CD8-positive, alpha-beta memory T cell (primary cell): ENCODE measurements around the gene NIP7. TPM values are rescaled to one million over a fixed set of nuclear protein-coding genes. Genes with fewer than 3 reads are reported as not detected.
"Not testable (repeated sequence)": the region's sequence is repeated elsewhere in the genome, so short reads cannot be mapped to it uniquely, and the experiment has no call there.

Source experiments
- CTCF ChIA-PET: fragments of 350-600 bp; sonication (Branson Sonifier 250); formaldehyde crosslinking; loops from one replicate; lab custom pipeline; 2021; ENCODE audit warnings: antibody characterized with exemption; lab: Charles Lee
- POLR2A ChIA-PET: fragments of 350-600 bp; sonication (Branson Sonifier 250); formaldehyde crosslinking; loops from one replicate; lab custom pipeline; 2021; ENCODE audit warnings: antibody characterized with exemption; lab: Charles Lee
- DNase-seq, 5 donors: peaks; one replicate each; pipeline versions ENCODE4 v3.0.0 to v3.0.0-alpha.2; 2020 to 2022; ENCODE audit warnings: mixed read lengths in 1 of 5
- H3K27ac ChIP-seq: one replicate; pipeline ENCODE4 v1.7.0; 2013; ENCODE audit warnings: low read depth, mild to moderate bottlenecking, low read length, moderate library complexity
- H3K27me3 ChIP-seq: 2 replicates; pipeline ENCODE4 v1.7.0; 2013; ENCODE audit warnings: low read length, mild to moderate bottlenecking; ENCODE audit not compliant: insufficient read depth, poor library complexity, severe bottlenecking
- H3K36me3 ChIP-seq: 2 replicates; pipeline ENCODE4 v1.7.0; 2013; ENCODE audit warnings: mild to moderate bottlenecking, low read length, moderate library complexity; ENCODE audit not compliant: insufficient read depth
- H3K4me1 ChIP-seq: 2 replicates; pipeline ENCODE4 v1.7.0; 2013; ENCODE audit warnings: mild to moderate bottlenecking, low read length, moderate library complexity; ENCODE audit not compliant: insufficient read depth
- H3K4me3 ChIP-seq: 2 replicates; pipeline ENCODE4 v1.7.0; 2013; ENCODE audit warnings: mild to moderate bottlenecking, low read length
- H3K9me3 ChIP-seq: 2 replicates; pipeline ENCODE4 v1.7.0; 2013; ENCODE audit warnings: mild to moderate bottlenecking, low read length
- H3K27ac Mint-ChIP-seq, 8 donors: one replicate each; pipeline ENCODE4 v1.8.0; 2020 to 2021; ENCODE audit warnings: mixed read lengths in 8 of 8, mild to moderate bottlenecking in 6 of 8, inconsistent platforms in 3 of 8, moderate library complexity in 3 of 8
- H3K27me3 Mint-ChIP-seq, 2 donors: one replicate each; pipeline ENCODE4 v1.8.0; 2020 to 2021; ENCODE audit warnings: mixed read lengths in 2 of 2, mild to moderate bottlenecking in 1 of 2, moderate library complexity in 1 of 2
- H3K36me3 Mint-ChIP-seq, 3 donors: one replicate each; pipeline ENCODE4 v1.8.0; 2020 to 2021; ENCODE audit warnings: mixed read lengths in 3 of 3, inconsistent platforms in 1 of 3, mild to moderate bottlenecking in 1 of 3
- H3K4me1 Mint-ChIP-seq, 3 donors: one replicate each; pipeline ENCODE4 v1.8.0; 2020 to 2021; ENCODE audit warnings: mixed read lengths in 3 of 3, inconsistent platforms in 1 of 3, mild to moderate bottlenecking in 1 of 3
- H3K4me3 Mint-ChIP-seq, 7 donors: one replicate each; pipeline ENCODE4 v1.8.0; 2020 to 2021; ENCODE audit warnings: mixed read lengths in 7 of 7, mild to moderate bottlenecking in 6 of 7, moderate library complexity in 4 of 7, inconsistent platforms in 2 of 7
- H3K9me3 Mint-ChIP-seq, 5 donors: one replicate each; pipeline ENCODE4 v1.8.0; 2020 to 2022; ENCODE audit warnings: mixed read lengths in 5 of 5, mild to moderate bottlenecking in 3 of 5, moderate library complexity in 2 of 5, inconsistent platforms in 1 of 5
- polyA plus RNA-seq: library from polyadenylated mRNA; unstranded; fragments of 300-500 nt; fragmentation: Illumina TruSeq; gene quantifications from one replicate; pipeline ENCODE4 v1.2.3, GENCODE V29; 2021
- total RNA-seq, 2 experiments: library from RNA; stranded (reverse); gene quantifications; one replicate each; pipeline ENCODE4 v1.2.3, GENCODE V29; 2021

The NIP7 gene
- total RNA-seq = 10 to 100 TPM; 73.8 to 80.1 TPM
- polyA plus RNA-seq = 23.7 TPM

GRCh38 chr16:69339289-69340094 lies at the start of gene NIP7, which contains the start of gene COG8:
TSS of gene NIP7 (plus strand) at chr16:69339772. CDS start at chr16:69339830, 58 bp downstream.
TSS of gene COG8 (minus strand) at chr16:69339564. CDS start at chr16:69339552, 12 bp downstream.
- no peaks in the 10 kb centered on the region for H3K27me3 ChIP-seq
- ChIA-PET POLR2A (interaction anchor here (0.5 to 2.8 kb wide), 8 partner anchors 10 to 395 kb away, joined by 3 to 20 read pairs (median 3); partner anchors contain the start of gene PDF), CTCF (interaction anchor here (0.9 to 3.2 kb wide), 9 partner anchors 10 to 46 kb away, joined by 3 to 32 read pairs (median 3); partner anchors contain the start of genes PDF and TERF2)
- no peaks in the 10 kb centered on the region for H3K9me3 Mint-ChIP-seq
- H3K36me3 Mint-ChIP-seq = peaks cover 0 to 66% (median 8%) of the 10 kb centered on the region in 3 donors
- peak within 1 kb of the TSS; percentile 98 to 100 (median 99) for H3K4me3 Mint-ChIP-seq
- peak; percentile 84 to 92 (median 89) for DNase-seq
- peak within 1 kb of the TSS; percentile 88 to 100 (median 98) for H3K27ac Mint-ChIP-seq
- peak within 1 kb of the TSS; percentile 70 for H3K27ac ChIP-seq
- peaks cover 22% of the 10 kb centered on the region for H3K36me3 ChIP-seq
- H3K4me3 ChIP-seq = peak within 1 kb of the TSS; percentile 86
- H3K4me1 Mint-ChIP-seq = peaks cover 43 to 63% (median 60%) of the 10 kb centered on the region in 3 donors
- H3K9me3 ChIP-seq = no peaks in the 10 kb centered on the region
- no peaks in the 10 kb centered on the region for H3K27me3 Mint-ChIP-seq
- peaks cover 32% of the 10 kb centered on the region for H3K4me1 ChIP-seq

- H3K27ac ChIP-seq, H3K4me1 ChIP-seq, H3K4me1 Mint-ChIP-seq, H3K4me3 Mint-ChIP-seq, H3K27ac Mint-ChIP-seq, H3K36me3 ChIP-seq, CTCF ChIA-PET, H3K4me3 ChIP-seq, DNase-seq, H3K9me3 ChIP-seq, H3K27me3 Mint-ChIP-seq, H3K9me3 Mint-ChIP-seq, H3K27me3 ChIP-seq: not testable (repeated sequence)
- H3K36me3 Mint-ChIP-seq = peaks cover 0 to 22% (median 1%) of the 10 kb centered on the region in 3 donors
- POLR2A ChIA-PET = interaction anchor here (0.7 kb wide), 1 partner anchor 418 kb away, joined by 3 read pairs; no protein-coding TSS in a partner anchor
Observed at GRCh38 chr16:69291657-69292056, 47.9 kb upstream of the NIP7 start.

- Histone ChIP-seq H3K4me3 (no peak overlapping the region), H3K4me1 (no peaks in the 10 kb centered on the region), H3K27me3 (no peaks in the 10 kb centered on the region), H3K36me3 (no peaks in the 10 kb centered on the region), H3K27ac (no peak overlapping the region), H3K9me3 (no peaks in the 10 kb centered on the region)
- no peak for DNase-seq
- Mint-ChIP-seq H3K27me3 (no peaks in the 10 kb centered on the region), H3K4me3 (no peak overlapping the region), H3K27ac (peak overlapping the region in 4 of 8 donors; percentile 2 to 62 (median 22)), H3K4me1 (no peaks in the 10 kb centered on the region), H3K9me3 (no peaks in the 10 kb centered on the region), H3K36me3 (peaks cover 0 to 22% (median 0%) of the 10 kb centered on the region in 3 donors)
- POLR2A ChIA-PET = no interaction called here
- CTCF ChIA-PET = no interaction called here
Observed at GRCh38 chr16:69293401-69293800, 46.2 kb upstream of the NIP7 start.

GRCh38 chr16:69294051-69294450 lies 45.5 kb upstream of the NIP7 start:
- H3K36me3 Mint-ChIP-seq = peaks cover 0 to 21% (median 0%) of the 10 kb centered on the region in 3 donors
- no peaks in the 10 kb centered on the region for H3K4me1 ChIP-seq
- DNase-seq = no peak
- POLR2A ChIA-PET = no interaction called here
- no peak overlapping the region for H3K27ac ChIP-seq
- H3K9me3 ChIP-seq = no peaks in the 10 kb centered on the region
- no peak overlapping the region for H3K4me3 ChIP-seq
- H3K27ac Mint-ChIP-seq = peak overlapping the region in 1 of 8 donors; percentile 3
- H3K4me1 Mint-ChIP-seq = no peaks in the 10 kb centered on the region
- no peaks in the 10 kb centered on the region for H3K36me3 ChIP-seq
- H3K9me3 Mint-ChIP-seq = no peaks in the 10 kb centered on the region
- no peaks in the 10 kb centered on the region for H3K27me3 ChIP-seq
- CTCF ChIA-PET = no interaction called here
- H3K4me3 Mint-ChIP-seq = no peak overlapping the region
- no peaks in the 10 kb centered on the region for H3K27me3 Mint-ChIP-seq

- H3K9me3 Mint-ChIP-seq, H3K9me3 ChIP-seq, H3K36me3 ChIP-seq, H3K4me1 ChIP-seq, H3K27me3 ChIP-seq, H3K4me1 Mint-ChIP-seq, H3K27me3 Mint-ChIP-seq, CTCF ChIA-PET, H3K4me3 ChIP-seq, DNase-seq, H3K27ac ChIP-seq, H3K4me3 Mint-ChIP-seq: not testable (repeated sequence)
- peak overlapping the region in 1 of 8 donors; percentile 30 for H3K27ac Mint-ChIP-seq
- peaks cover 0 to 36% (median 3%) of the 10 kb centered on the region in 3 donors for H3K36me3 Mint-ChIP-seq
- POLR2A ChIA-PET = interaction anchor here (0.6 kb wide), 1 partner anchor 969 kb away, joined by 4 read pairs; no protein-coding TSS in a partner anchor
Observed at GRCh38 chr16:69296771-69297170, 42.8 kb upstream of the NIP7 start.

GRCh38 chr16:69298261-69298660 lies 41.3 kb upstream of the NIP7 start:
- Histone ChIP-seq H3K4me3 (no peak overlapping the region), H3K36me3 (peaks cover 4% of the 10 kb centered on the region), H3K27ac (no peak overlapping the region), H3K9me3 (no peaks in the 10 kb centered on the region), H3K4me1 (no peaks in the 10 kb centered on the region), H3K27me3 (no peaks in the 10 kb centered on the region)
- no peak for DNase-seq
- ChIA-PET POLR2A (no interaction called here), CTCF (no interaction called here)
- Mint-ChIP-seq H3K9me3 (no peaks in the 10 kb centered on the region), H3K4me3 (no peak overlapping the region), H3K27ac (peak overlapping the region in 1 of 8 donors; percentile 51), H3K27me3 (no peaks in the 10 kb centered on the region), H3K4me1 (no peaks in the 10 kb centered on the region), H3K36me3 (peaks cover 0 to 40% (median 3%) of the 10 kb centered on the region in 3 donors)

- H3K27me3 Mint-ChIP-seq = no peaks in the 10 kb centered on the region
- Histone ChIP-seq H3K9me3 (no peaks in the 10 kb centered on the region), H3K27ac (no peak overlapping the region), H3K4me3 (no peak overlapping the region), H3K4me1 (no peaks in the 10 kb centered on the region), H3K36me3 (peaks cover 4% of the 10 kb centered on the region), H3K27me3 (no peaks in the 10 kb centered on the region)
- peaks cover 0 to 38% (median 8%) of the 10 kb centered on the region in 3 donors for H3K36me3 Mint-ChIP-seq
- H3K4me1 Mint-ChIP-seq = no peaks in the 10 kb centered on the region
- H3K27ac Mint-ChIP-seq = no peak overlapping the region
- H3K4me3 Mint-ChIP-seq = no peak overlapping the region
- H3K9me3 Mint-ChIP-seq = no peaks in the 10 kb centered on the region
- ChIA-PET CTCF (interaction anchor here (1.1 kb wide), 1 partner anchor 39 kb away, joined by 3 read pairs; no protein-coding TSS in a partner anchor), POLR2A (no interaction called here)
- no peak for DNase-seq
Observed at GRCh38 chr16:69301187-69301586, 38.4 kb upstream of the NIP7 start.

GRCh38 chr16:69301861-69302260 lies 37.7 kb upstream of the NIP7 start:
- Mint-ChIP-seq H3K9me3 (no peaks in the 10 kb centered on the region), H3K4me1 (no peaks in the 10 kb centered on the region), H3K27me3 (no peaks in the 10 kb centered on the region), H3K4me3 (no peak overlapping the region), H3K36me3 (peaks cover 0 to 37% (median 8%) of the 10 kb centered on the region in 3 donors), H3K27ac (peak overlapping the region in 1 of 8 donors; percentile 43)
- H3K4me1 ChIP-seq = no peaks in the 10 kb centered on the region
- no peak overlapping the region for H3K4me3 ChIP-seq
- H3K27me3 ChIP-seq = no peaks in the 10 kb centered on the region
- peaks cover 4% of the 10 kb centered on the region for H3K36me3 ChIP-seq
- H3K27ac ChIP-seq = no peak overlapping the region
- DNase-seq = no peak
- ChIA-PET POLR2A (no interaction called here), CTCF (interaction anchor here (1.1 kb wide), 1 partner anchor 38 kb away, joined by 3 read pairs; no protein-coding TSS in a partner anchor)
- H3K9me3 ChIP-seq = no peaks in the 10 kb centered on the region
